PC-9 (cell line): ENCODE results near the gene UNC13A. TPM values are rescaled to one million over a fixed set of nuclear protein-coding genes. Genes with fewer than 3 reads are reported as not detected.

ENCODE experiments used
- BruUV-seq: library from RNA; stranded (reverse); fragments of 400-500 nt; replicated peaks from 2 replicates; lab custom pipeline; 2021; lab: Mats Ljungman, UMichigan
- CTCF ChIA-PET: fragments of 300-600 bp; sonication (Branson Sonifier 250); formaldehyde crosslinking; loops from one replicate; lab custom pipeline; 2022; ENCODE audit warnings: antibody characterized with exemption; lab: Charles Lee
- POLR2A ChIA-PET: fragments of 300-600 bp; sonication (Branson Sonifier 250); formaldehyde crosslinking; loops from one replicate; lab custom pipeline; 2022; ENCODE audit warnings: antibody characterized with exemption; ENCODE audit not compliant: unreplicated experiment; lab: Charles Lee
- DNase-seq, 2 experiments: peaks; one replicate each; pipeline versions ENCODE4 v3.0.0 to v3.0.0-alpha.2; 2015 to 2022; ENCODE audit warnings: mixed read lengths in 1 of 2
- H2AFZ ChIP-seq: fragments of 200-600 bp; sonication (generic); 2 replicates; pipeline ENCODE4 v1.8.1; 2017; ENCODE audit warnings: antibody characterized with exemption
- H3F3A ChIP-seq: fragments of 200-600 bp; sonication (generic); 2 replicates; pipeline ENCODE4 v1.8.1; 2017; ENCODE audit warnings: antibody characterized with exemption, mild to moderate bottlenecking, low read depth; ENCODE audit not compliant: insufficient read depth
- H3K27ac ChIP-seq: fragments of 200-600 bp; sonication (generic); 2 replicates; pipeline ENCODE4 v1.6.1; 2016; ENCODE audit warnings: mixed run types
- H3K27me3 ChIP-seq: fragments of 200-600 bp; sonication (generic); 2 replicates; pipeline ENCODE4 v1.6.1; 2016; ENCODE audit warnings: low read depth, mixed run types; ENCODE audit not compliant: insufficient read depth
- H3K36me3 ChIP-seq: fragments of 200-600 bp; sonication (generic); 2 replicates; pipeline ENCODE4 v1.6.1; 2016; ENCODE audit warnings: low read depth, mixed run types
- H3K4me1 ChIP-seq: fragments of 200-600 bp; sonication (generic); replicated peaks from 2 replicates; pipeline ENCODE4 v1.6.1; 2016; ENCODE audit warnings: mixed run types; ENCODE audit not compliant: insufficient read depth
- H3K4me2 ChIP-seq: fragments of 200-600 bp; sonication (generic); 2 replicates; pipeline ENCODE4 v1.6.1; 2017; ENCODE audit warnings: mixed run types
- H3K4me3 ChIP-seq: fragments of 200-600 bp; sonication (generic); 2 replicates; pipeline ENCODE4 v1.6.1; 2016; ENCODE audit warnings: mixed run types
- H3K79me2 ChIP-seq: fragments of 200-600 bp; sonication (generic); 2 replicates; pipeline ENCODE4 v1.6.1; 2017; ENCODE audit warnings: low read depth, mixed run types
- H3K9me2 ChIP-seq: fragments of 200-600 bp; sonication (generic); 2 replicates; pipeline ENCODE4 v1.8.1; 2017; ENCODE audit warnings: mild to moderate bottlenecking; ENCODE audit not compliant: insufficient read depth
- H3K9me3 ChIP-seq: fragments of 200-600 bp; sonication (generic); 2 replicates; pipeline ENCODE4 v1.8.1; 2016; ENCODE audit warnings: low read depth; ENCODE audit not compliant: insufficient read depth
- H4K20me1 ChIP-seq: fragments of 200-600 bp; sonication (generic); 2 replicates; pipeline ENCODE4 v1.8.1; 2017; ENCODE audit not compliant: insufficient read depth
- CTCF ChIP-seq: fragments of 200-600 bp; sonication (generic); conservative IDR thresholded peaks from 2 replicates; pipeline ENCODE4 v1.6.1; 2017; ENCODE audit warnings: mixed run types, antibody characterized with exemption, mild to moderate bottlenecking, moderate library complexity
- EZH2 ChIP-seq: fragments of 200-600 bp; sonication (generic); IDR thresholded peaks from 2 replicates; pipeline ENCODE4 v1.8.0; 2017; ENCODE audit warnings: antibody characterized with exemption, low read depth
- intact Hi-C: fragments of 100-400 bp; cut with micrococcal nuclease; formaldehyde crosslinking; loops from one replicate; pipeline ENCODE4 v1.10.0; 2022; ENCODE audit not compliant: unreplicated experiment
- total RNA-seq: library from RNA; stranded (reverse); gene quantifications from 2 replicates; pipeline ENCODE4 v1.2.3, GENCODE V29; 2021

The UNC13A gene
- total RNA-seq, 1 experiment from 2014 or later = 0.17 TPM

- no TSS peak for BruUV-seq
- no peaks in the 10 kb centered on the region for H3K9me2 ChIP-seq
- H2AFZ ChIP-seq = no peak overlapping the region
- ChIA-PET CTCF (no interaction called here), POLR2A (no interaction called here)
- H3K27ac ChIP-seq = no peak overlapping the region
- no peak overlapping the region for H3K4me3 ChIP-seq
- no peaks in the 10 kb centered on the region for H3K9me3 ChIP-seq
- H3K4me1 ChIP-seq = no peaks in the 10 kb centered on the region
- no peak overlapping the region for H3K4me2 ChIP-seq
- peaks cover 4% of the 10 kb centered on the region; the same call in 1 of the 2 replicates for H3F3A ChIP-seq
- H4K20me1 ChIP-seq = no peaks in the 10 kb centered on the region
- H3K79me2 ChIP-seq = no peaks in the 10 kb centered on the region
- DNase-seq = no peak
- no peaks in the 10 kb centered on the region for H3K36me3 ChIP-seq
- intact Hi-C loops = no loop called here
- H3K27me3 ChIP-seq = peaks cover 20% of the 10 kb centered on the region
- TF ChIP-seq CTCF (no peak), EZH2 (no peak)
These were observed 18.7 kb downstream of the UNC13A start for GRCh38 chr19:17669419-17669818.

- H3K27me3 ChIP-seq = peaks cover 49% of the 10 kb centered on the region
- H3K9me3 ChIP-seq = no peaks in the 10 kb centered on the region
- no peak for TF ChIP-seq EZH2
- intact Hi-C loops = no loop called here
- no peak for DNase-seq
- H2AFZ ChIP-seq = no peak overlapping the region
- H3K9me2 ChIP-seq = no peaks in the 10 kb centered on the region
- H3K4me2 ChIP-seq = no peak overlapping the region
- BruUV-seq = no TSS peak
- peaks cover under 1% of the 10 kb centered on the region; the same call in 1 of the 2 replicates for H3F3A ChIP-seq
- H3K36me3 ChIP-seq = no peaks in the 10 kb centered on the region
- no peak overlapping the region for H3K4me3 ChIP-seq
- no peaks in the 10 kb centered on the region for H4K20me1 ChIP-seq
- CTCF ChIA-PET = no interaction called here
- H3K4me1 ChIP-seq = no peaks in the 10 kb centered on the region
- H3K27ac ChIP-seq = no peak overlapping the region
- POLR2A ChIA-PET = no interaction called here
- no peaks in the 10 kb centered on the region for H3K79me2 ChIP-seq
These were observed 23.1 kb downstream of the UNC13A start for GRCh38 chr19:17665058-17665457.

- ChIA-PET CTCF (no interaction called here), POLR2A (no interaction called here)
- no TSS peak for BruUV-seq
- TF ChIP-seq CTCF (no peak), EZH2 (no peak)
- Histone ChIP-seq H2AFZ (no peak overlapping the region), H3K27ac (no peak overlapping the region), H3K27me3 (peaks cover 68% of the 10 kb centered on the region), H3K4me3 (no peak overlapping the region), H3K4me2 (no peak overlapping the region), H3K36me3 (no peaks in the 10 kb centered on the region), H3F3A (0 out of 2 replicates have a peak, but pooled peaks cover 4% of the 10 kb centered on the region), H4K20me1 (no peaks in the 10 kb centered on the region), H3K9me2 (no peaks in the 10 kb centered on the region), H3K4me1 (no peaks in the 10 kb centered on the region), H3K9me3 (no peaks in the 10 kb centered on the region), H3K79me2 (no peaks in the 10 kb centered on the region)
- no peak for DNase-seq
- intact Hi-C loops = no loop called here
These were observed 28.2 kb downstream of the UNC13A start for GRCh38 chr19:17659996-17660395.

GRCh38 chr19:17658666-17659065 lies 29.5 kb downstream of the UNC13A start:
- Histone ChIP-seq H3K27me3 (peaks cover 57% of the 10 kb centered on the region), H3K79me2 (no peaks in the 10 kb centered on the region), H3K4me3 (no peak overlapping the region), H3F3A (peaks cover 16% of the 10 kb centered on the region), H3K27ac (no peak overlapping the region), H3K4me1 (no peaks in the 10 kb centered on the region), H2AFZ (no peak overlapping the region), H4K20me1 (no peaks in the 10 kb centered on the region), H3K4me2 (no peak overlapping the region), H3K9me3 (no peaks in the 10 kb centered on the region), H3K36me3 (no peaks in the 10 kb centered on the region), H3K9me2 (no peaks in the 10 kb centered on the region)
- CTCF ChIA-PET = no interaction called here
- POLR2A ChIA-PET = no interaction called here
- TF ChIP-seq EZH2 (no peak), CTCF (no peak)
- no TSS peak for BruUV-seq
- intact Hi-C loops = no loop called here
- no peak for DNase-seq
